Uterus (tissue), 4 donors: ENCODE results near the gene PDF. TPM values are rescaled to one million over a fixed set of nuclear protein-coding genes. Genes with fewer than 3 reads are reported as not detected.

ENCODE experiments used
- DNase-seq, 2 donors: peaks; one replicate each; pipeline ENCODE4 v3.0.0-alpha.2; 2019 to 2020
- H3K27ac ChIP-seq, 2 donors: fragments of 200-600 bp; sonication (generic); 1 replicate in 1 of 2; 2 replicates in 1 of 2; pipeline ENCODE4 v1.5.1; 2016 to 2018
- H3K27me3 ChIP-seq, 2 donors: fragments of 200-600 bp; sonication (generic); one replicate each; pipeline ENCODE4 v1.5.1; 2018 to 2019; ENCODE audit warnings: control low read depth in 1 of 2
- H3K36me3 ChIP-seq, 2 donors: fragments of 200-600 bp; sonication (generic); one replicate each; pipeline ENCODE4 v1.5.1; 2019; ENCODE audit warnings: control low read depth in 1 of 2
- H3K4me1 ChIP-seq, 2 donors: fragments of 200-600 bp; sonication (generic); one replicate each; pipeline ENCODE4 v1.5.1; 2018 to 2019; ENCODE audit warnings: control low read depth in 1 of 2
- H3K4me3 ChIP-seq, 2 donors: fragments of 200-600 bp; sonication (generic); 1 replicate in 1 of 2; 2 replicates in 1 of 2; pipeline ENCODE4 v1.5.1; 2018 to 2019; ENCODE audit warnings: mild to moderate bottlenecking in 1 of 2
- H3K9me3 ChIP-seq, 2 donors: fragments of 200-600 bp; sonication (generic); one replicate each; pipeline ENCODE4 v1.5.1; 2019; ENCODE audit warnings: control low read depth in 1 of 2
- CTCF ChIP-seq, 4 experiments: fragments of 200-600 bp in 2 of 4; fragments of 450-650 bp in 2 of 4; sonication (generic) in 2 of 4; IDR thresholded peaks; one replicate each; pipeline ENCODE4 v1.5.1; 2016 to 2019; ENCODE audit warnings: antibody characterized with exemption in 4 of 4, mild to moderate bottlenecking in 2 of 4, moderate library complexity in 1 of 4
- POLR2A ChIP-seq, 2 donors: fragments of 450-650 bp; IDR thresholded peaks; one replicate each; pipeline ENCODE4 v1.6.1; 2016; ENCODE audit warnings: antibody characterized with exemption in 2 of 2, mild to moderate bottlenecking in 1 of 2, moderate library complexity in 1 of 2
- intact Hi-C: fragments of 100-400 bp; cut with DNase I; formaldehyde crosslinking; loops from one replicate; pipeline ENCODE4 v1.15.1; 2023; ENCODE audit warnings: low total_unique reads
- total RNA-seq, 4 donors: library from RNA; depleted of rRNA in 3 of 4; stranded (reverse); fragments of >200 nt in 3 of 4; gene quantifications; one replicate each; pipeline versions ENCODE4 v1.1.0 to v1.2.4, GENCODE V29; 2014 to 2023
- donor health status: DM: yes; HTN: yes; CAD: no.

Gene PDF
- total RNA-seq, 4 donors from 2014 or later, result 3.2 to 69.9 (median 13.2) TPM

- peak in 1 of 2 donors; percentile 7 for DNase-seq
- H3K36me3 ChIP-seq, result no peaks in the 10 kb centered on the region
- intact Hi-C loops, result no loop called here
Measured at GRCh38 chr16:69320740-69321073, 9.7 kb downstream of the PDF start.

GRCh38 chr16:69319826-69320739 is 10.3 kb downstream of the PDF start:
- no peaks in the 10 kb centered on the region for H3K4me1 ChIP-seq
- intact Hi-C loops, result no loop called here
- TF ChIP-seq POLR2A (IDR thresholded peaks at IDR 0.05) (no peak), CTCF (IDR thresholded peaks at IDR 0.05) (no peak)
- DNase-seq, result no peak
- H3K4me3 ChIP-seq, result no peak overlapping the region
- H3K36me3 ChIP-seq, result no peaks in the 10 kb centered on the region
- no peak overlapping the region for H3K27ac ChIP-seq
- no peaks in the 10 kb centered on the region for H3K27me3 ChIP-seq
- H3K9me3 ChIP-seq, result no peaks in the 10 kb centered on the region

More at GRCh38 chr16:69320740-69321073, 9.7 kb downstream of the PDF start:
- H3K9me3 ChIP-seq, result no peaks in the 10 kb centered on the region
- H3K27me3 ChIP-seq, result no peaks in the 10 kb centered on the region
- H3K4me3 ChIP-seq, result no peak overlapping the region
- H3K27ac ChIP-seq, result no peak overlapping the region
- TF ChIP-seq CTCF (IDR thresholded peaks at IDR 0.05), result no peak
- no peak for TF ChIP-seq POLR2A (IDR thresholded peaks at IDR 0.05)
- H3K4me1 ChIP-seq, result no peaks in the 10 kb centered on the region

- H3K9me3 ChIP-seq, result no peaks in the 10 kb centered on the region
- TF ChIP-seq POLR2A (IDR thresholded peaks at IDR 0.05) (no peak), CTCF (IDR thresholded peaks at IDR 0.05) (no peak)
- no peak overlapping the region for H3K4me3 ChIP-seq
- intact Hi-C loops, result no loop called here
- no peak for DNase-seq
- no peaks in the 10 kb centered on the region for H3K27me3 ChIP-seq
- no peaks in the 10 kb centered on the region for H3K36me3 ChIP-seq
- no peak overlapping the region for H3K27ac ChIP-seq
- no peaks in the 10 kb centered on the region for H3K4me1 ChIP-seq
Measured at GRCh38 chr16:69319381-69319780, 11.0 kb downstream of the PDF start.

- no peaks in the 10 kb centered on the region for H3K36me3 ChIP-seq
- H3K27ac ChIP-seq, result no peak overlapping the region
- intact Hi-C loops, result no loop called here
- no peak for TF ChIP-seq CTCF (IDR thresholded peaks at IDR 0.05)
- no peak for TF ChIP-seq POLR2A (IDR thresholded peaks at IDR 0.05)
- no peaks in the 10 kb centered on the region for H3K9me3 ChIP-seq
- H3K27me3 ChIP-seq, result no peaks in the 10 kb centered on the region
- DNase-seq, result peak in 1 of 2 donors; percentile 8
- H3K4me1 ChIP-seq, result no peaks in the 10 kb centered on the region
- no peak overlapping the region for H3K4me3 ChIP-seq
Measured at GRCh38 chr16:69318911-69319289, 11.5 kb downstream of the PDF start.

GRCh38 chr16:69318177-69318910 is 12.0 kb downstream of the PDF start:
- H3K27me3 ChIP-seq, result no peaks in the 10 kb centered on the region
- no peaks in the 10 kb centered on the region for H3K4me1 ChIP-seq
- TF ChIP-seq POLR2A (IDR thresholded peaks at IDR 0.05) (no peak), CTCF (IDR thresholded peaks at IDR 0.05) (no peak)
- no peaks in the 10 kb centered on the region for H3K9me3 ChIP-seq
- H3K36me3 ChIP-seq, result no peaks in the 10 kb centered on the region
- no peak overlapping the region for H3K27ac ChIP-seq
- intact Hi-C loops, result no loop called here
- no peak overlapping the region for H3K4me3 ChIP-seq
- DNase-seq, result peak in 1 of 2 donors; percentile 6
